Glomerular endothelial cell (primary cell): ENCODE data around the gene MIEN1. TPM values are rescaled to one million over a fixed set of nuclear protein-coding genes. Genes with fewer than 3 reads are reported as not detected.

ENCODE experiments used
- total RNA-seq: library from RNA; depleted of rRNA; stranded (reverse); fragments of >200 nt; gene quantifications from 2 replicates; pipeline ENCODE4 v1.2.3, GENCODE V29; 2015

Gene MIEN1
- total RNA-seq, 1 donor from 2014 or later, result 51.2 TPM

Other genes starting within 250 kb of the MIEN1 start
- gene NEUROD2, start 122.6 kb downstream of the MIEN1 start, total RNA-seq, result not detected in 2 replicates
- gene PPP1R1B, start 103.6 kb downstream of the MIEN1 start, total RNA-seq, result not detected in 2 replicates
- gene STARD3, start 93.4 kb downstream of the MIEN1 start, total RNA-seq, result 31.4 and 50.2 TPM in 2 replicates
- gene TCAP, start 65.2 kb downstream of the MIEN1 start, total RNA-seq, result 0.05 and 2.1 TPM in 2 replicates
- gene PNMT, start 62.1 kb downstream of the MIEN1 start, total RNA-seq, result not detected in 2 replicates
- gene PGAP3, start 42.5 kb downstream of the MIEN1 start, total RNA-seq, result 6.0 and 7.5 TPM in 2 replicates
- gene ERBB2, start 30.5 kb downstream of the MIEN1 start, total RNA-seq, result 18.5 and 20.1 TPM in 2 replicates
- not detected in 2 replicates for gene GRB7, start 7.4 kb upstream of the MIEN1 start, total RNA-seq
- not detected in 2 replicates for gene IKZF3, start 133.8 kb upstream of the MIEN1 start, total RNA-seq
- gene ZPBP2, start 137.7 kb upstream of the MIEN1 start, total RNA-seq, result not detected in 2 replicates
- gene GSDMB, start 188.1 kb upstream of the MIEN1 start, total RNA-seq, result 3.0 and 6.8 TPM in 2 replicates
- 26.0 and 29.5 TPM in 2 replicates for gene ORMDL3, start 197.1 kb upstream of the MIEN1 start, total RNA-seq
- gene LRRC3C, start 197.2 kb upstream of the MIEN1 start, total RNA-seq, result not detected in 2 replicates
- not detected in 2 replicates for gene GSDMA, start 232.5 kb upstream of the MIEN1 start, total RNA-seq